ENCODE measurements around the gene NTRK3.

- TF ChIP-seq CTCF (IDR thresholded peaks at IDR 0.05): no peak
- TF ChIP-seq POLR2A (IDR thresholded peaks at IDR 0.05): no peak
Observed at GRCh38 chr15:88242586-88243555, 13.7 kb downstream of the NTRK3 start.

Data from testis (tissue), 2 donors.